Peyer's patch (tissue), 4 donors: ENCODE data around the gene TSSC4. TPM values are rescaled to one million over a fixed set of nuclear protein-coding genes. Genes with fewer than 3 reads are reported as not detected.

Experiments
- DNase-seq, 3 donors: peaks; one replicate each; pipeline ENCODE4 v3.0.0-alpha.2; 2017 to 2019
- H3K27ac ChIP-seq, 4 donors: fragments of 200-600 bp; sonication (generic); one replicate each; pipeline ENCODE4 v1.5.1; 2016 to 2019
- H3K27me3 ChIP-seq, 2 donors: fragments of 200-600 bp; sonication (generic); one replicate each; pipeline ENCODE4 v1.5.1; 2019
- H3K36me3 ChIP-seq, 3 donors: fragments of 200-600 bp; sonication (generic); one replicate each; pipeline ENCODE4 v1.5.1; 2016 to 2019
- H3K4me1 ChIP-seq, 4 donors: fragments of 200-600 bp; sonication (generic); one replicate each; pipeline ENCODE4 v1.5.1; 2016 to 2019
- H3K4me3 ChIP-seq, 4 donors: fragments of 200-600 bp; sonication (generic); 1 replicate in 3 of 4; 2 replicates in 1 of 4; pipeline ENCODE4 v1.5.1; 2016 to 2019; ENCODE audit warnings: mild to moderate bottlenecking in 1 of 4
- H3K9me3 ChIP-seq, 4 donors: fragments of 200-600 bp; sonication (generic); one replicate each; pipeline ENCODE4 v1.5.1; 2016 to 2019; ENCODE audit warnings: mild to moderate bottlenecking in 1 of 4
- POLR2A ChIP-seq, 2 donors: fragments of 450-650 bp; IDR thresholded peaks; one replicate each; pipeline ENCODE4 v1.5.1; 2017; ENCODE audit warnings: antibody characterized with exemption in 2 of 2, mild to moderate bottlenecking in 2 of 2, moderate library complexity in 2 of 2
- total RNA-seq, 4 donors: library from RNA; depleted of rRNA; stranded (reverse); fragments of >200 nt; gene quantifications; one replicate each; pipeline ENCODE4 v1.1.0, GENCODE V29; 2016
- TF ChIP-seq, protein P1 (sequence below), 6 experiments: fragments of 450-650 bp in 4 of 6; fragments of 200-600 bp in 2 of 6; sonication (generic) in 1 of 6; IDR thresholded peaks; one replicate each; pipeline ENCODE4 v1.5.1; 2017 to 2019; ENCODE audit warnings: antibody characterized with exemption in 6 of 6, mild to moderate bottlenecking in 3 of 6, moderate library complexity in 1 of 6

The TSSC4 gene
- total RNA-seq, 4 donors from 2014 or later = 16.5 to 40.2 (median 34.1) TPM

DNA sequence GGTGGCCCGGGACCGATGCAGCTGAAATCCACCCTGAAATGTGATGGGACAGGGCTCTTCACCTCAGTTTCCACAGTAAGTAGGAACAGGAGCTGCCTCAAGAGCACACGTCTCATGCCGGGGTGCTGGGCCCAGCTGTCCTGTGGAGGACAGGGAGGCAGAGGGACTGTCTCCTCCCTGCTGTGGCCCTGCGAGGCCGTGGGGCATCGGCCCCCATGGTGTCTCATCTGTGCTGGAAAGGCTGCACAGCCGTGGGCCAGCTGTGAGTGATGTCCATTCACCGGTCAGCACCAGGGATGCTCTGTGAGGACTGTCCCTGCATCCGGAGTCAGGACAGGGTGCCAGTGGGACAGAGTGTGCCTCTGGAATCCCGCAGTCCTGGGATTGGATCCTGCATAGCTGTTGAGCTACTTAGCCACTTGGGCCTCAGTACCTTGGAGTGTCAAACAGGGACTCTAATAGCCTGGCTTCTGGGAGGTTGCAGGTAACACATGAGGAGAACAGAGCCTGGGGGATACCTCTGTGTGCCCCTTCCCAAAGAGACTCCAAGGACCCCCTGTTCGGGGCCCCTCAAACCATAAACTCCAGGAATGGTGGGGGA lies 27.3 kb downstream of the TSSC4 start:
- Histone ChIP-seq H3K4me3 (no peak overlapping the region), H3K36me3 (no peaks in the 10 kb centered on the region), H3K4me1 (peaks cover 0 to 11% (median 0%) of the 10 kb centered on the region in 4 donors), H3K27ac (no peak overlapping the region), H3K9me3 (no peaks in the 10 kb centered on the region), H3K27me3 (no peaks in the 10 kb centered on the region)
- DNase-seq = no peak
- TF ChIP-seq, protein P1, sequence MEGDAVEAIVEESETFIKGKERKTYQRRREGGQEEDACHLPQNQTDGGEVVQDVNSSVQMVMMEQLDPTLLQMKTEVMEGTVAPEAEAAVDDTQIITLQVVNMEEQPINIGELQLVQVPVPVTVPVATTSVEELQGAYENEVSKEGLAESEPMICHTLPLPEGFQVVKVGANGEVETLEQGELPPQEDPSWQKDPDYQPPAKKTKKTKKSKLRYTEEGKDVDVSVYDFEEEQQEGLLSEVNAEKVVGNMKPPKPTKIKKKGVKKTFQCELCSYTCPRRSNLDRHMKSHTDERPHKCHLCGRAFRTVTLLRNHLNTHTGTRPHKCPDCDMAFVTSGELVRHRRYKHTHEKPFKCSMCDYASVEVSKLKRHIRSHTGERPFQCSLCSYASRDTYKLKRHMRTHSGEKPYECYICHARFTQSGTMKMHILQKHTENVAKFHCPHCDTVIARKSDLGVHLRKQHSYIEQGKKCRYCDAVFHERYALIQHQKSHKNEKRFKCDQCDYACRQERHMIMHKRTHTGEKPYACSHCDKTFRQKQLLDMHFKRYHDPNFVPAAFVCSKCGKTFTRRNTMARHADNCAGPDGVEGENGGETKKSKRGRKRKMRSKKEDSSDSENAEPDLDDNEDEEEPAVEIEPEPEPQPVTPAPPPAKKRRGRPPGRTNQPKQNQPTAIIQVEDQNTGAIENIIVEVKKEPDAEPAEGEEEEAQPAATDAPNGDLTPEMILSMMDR (IDR thresholded peaks at IDR 0.05) = no peak
- no peak for TF ChIP-seq POLR2A (IDR thresholded peaks at IDR 0.05)

DNA sequence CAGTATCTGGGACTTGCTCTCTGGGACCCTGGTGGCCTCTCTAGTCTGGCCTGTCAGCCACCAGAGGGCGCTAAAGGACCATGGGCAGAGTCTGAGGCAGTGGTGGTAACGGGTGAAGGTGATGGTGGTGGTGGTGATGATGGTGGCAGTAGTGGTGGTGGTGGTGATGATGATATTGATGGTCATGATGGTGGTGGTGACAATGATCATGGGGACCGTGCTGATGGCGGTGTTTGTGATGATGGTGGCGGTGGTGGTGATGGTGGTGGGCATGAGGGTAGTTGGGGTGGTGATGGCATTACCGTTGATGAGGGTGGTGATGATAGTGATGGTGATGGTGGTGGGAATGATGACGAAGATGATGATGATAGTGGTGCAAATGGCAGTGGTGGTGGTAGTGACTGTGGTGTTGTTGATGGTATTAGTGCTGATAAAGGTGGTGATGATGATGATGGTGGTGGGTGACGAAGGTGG lies 27.8 kb downstream of the TSSC4 start:
- Histone ChIP-seq H3K4me1 (peaks cover 0 to 11% (median 0%) of the 10 kb centered on the region in 4 donors), H3K27me3 (no peaks in the 10 kb centered on the region), H3K4me3 (no peak overlapping the region), H3K36me3 (no peaks in the 10 kb centered on the region), H3K9me3 (no peaks in the 10 kb centered on the region), H3K27ac (no peak overlapping the region)
- TF ChIP-seq, protein P1 (IDR thresholded peaks at IDR 0.05) = peak; percentile 83 to 98 (median 96)
- peak in 1 of 2 donors; percentile 15 for TF ChIP-seq POLR2A (IDR thresholded peaks at IDR 0.05)
- peak; percentile 88 to 95 (median 91) for DNase-seq

DNA sequence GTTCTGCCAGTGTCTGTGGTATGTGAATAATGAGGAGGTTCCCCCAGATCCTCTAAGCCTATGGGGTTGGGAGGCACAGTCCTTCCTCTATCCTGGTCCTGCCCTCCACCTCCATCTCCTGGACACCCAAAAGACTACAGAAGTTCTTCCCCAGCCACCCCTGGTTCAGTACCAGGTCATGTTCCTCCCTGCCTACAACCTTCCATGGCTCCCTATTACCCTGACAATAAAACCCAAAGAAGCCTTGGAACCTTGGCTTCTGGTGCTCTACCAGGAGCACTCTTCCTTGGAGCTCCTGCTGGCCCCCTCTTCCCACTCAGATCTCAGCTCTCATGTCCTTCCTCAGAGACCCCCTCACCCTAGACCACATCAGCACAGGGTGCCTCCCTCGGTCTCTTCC lies 30.8 kb downstream of the TSSC4 start:
- H3K36me3 ChIP-seq = no peaks in the 10 kb centered on the region
- DNase-seq = no peak
- TF ChIP-seq, protein P1 (IDR thresholded peaks at IDR 0.05) = no peak
- no peak for TF ChIP-seq POLR2A (IDR thresholded peaks at IDR 0.05)

DNA sequence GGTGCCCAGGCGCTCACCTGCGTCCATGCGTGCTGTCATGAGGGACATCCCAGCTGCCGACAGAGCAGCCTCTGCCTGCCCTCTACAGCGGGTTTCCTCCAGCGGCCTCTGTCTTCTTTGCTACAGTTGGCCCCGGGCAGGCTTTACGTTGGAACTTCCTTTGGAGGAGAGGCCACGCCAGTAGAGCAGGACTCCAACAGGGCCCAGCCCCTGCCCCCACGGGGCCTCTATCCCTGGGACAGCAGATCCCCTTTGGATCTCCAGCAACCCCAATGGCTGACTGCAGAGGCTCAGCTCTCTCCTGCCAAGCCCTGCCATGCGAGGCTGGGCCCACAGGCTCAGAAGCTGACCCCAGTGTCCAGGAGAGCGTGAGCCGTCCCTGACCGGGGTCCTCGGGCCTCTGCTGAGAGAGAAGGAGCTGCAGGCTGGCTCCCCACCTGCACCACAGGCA lies 31.6 kb downstream of the TSSC4 start:
- DNase-seq = peak in 1 of 3 donors; percentile 34
- TF ChIP-seq, protein P1 (IDR thresholded peaks at IDR 0.05) = no peak
- TF ChIP-seq POLR2A (IDR thresholded peaks at IDR 0.05) = no peak
- H3K36me3 ChIP-seq = no peaks in the 10 kb centered on the region

More for the DNA sequence above, 30.8 kb downstream of the TSSC4 start:
- Histone ChIP-seq H3K27me3 (no peaks in the 10 kb centered on the region), H3K4me3 (no peak overlapping the region), H3K4me1 (peaks cover 0 to 10% (median 0%) of the 10 kb centered on the region in 4 donors), H3K27ac (no peak overlapping the region), H3K9me3 (no peaks in the 10 kb centered on the region)

DNA sequence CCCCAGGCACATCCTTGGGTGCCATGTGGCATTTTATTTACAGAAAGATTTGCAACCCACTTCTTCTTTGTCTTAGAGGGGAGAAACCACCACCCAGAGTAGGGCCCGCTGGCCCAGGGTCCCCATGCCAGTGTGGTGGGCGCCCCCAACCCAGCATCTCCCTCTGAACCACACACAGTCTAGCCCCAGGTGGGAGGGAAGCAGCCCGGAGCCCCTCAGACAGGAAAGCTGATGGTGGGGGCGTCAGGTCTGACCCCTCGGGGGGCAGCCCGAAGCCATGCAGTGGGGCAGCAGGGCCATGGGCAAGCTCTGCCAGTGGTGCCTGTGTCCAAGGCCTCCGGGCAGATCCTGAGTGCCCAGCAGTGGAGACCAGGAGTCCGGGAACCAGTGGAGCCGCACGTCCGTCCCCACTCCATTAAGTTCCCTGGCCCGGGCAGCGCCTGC lies 32.1 kb downstream of the TSSC4 start:
- no peak overlapping the region for H3K27ac ChIP-seq
- H3K4me1 ChIP-seq = no peaks in the 10 kb centered on the region
- no peaks in the 10 kb centered on the region for H3K36me3 ChIP-seq
- H3K9me3 ChIP-seq = no peaks in the 10 kb centered on the region
- TF ChIP-seq, protein P1 (IDR thresholded peaks at IDR 0.05) = no peak
- TF ChIP-seq POLR2A (IDR thresholded peaks at IDR 0.05) = no peak
- no peaks in the 10 kb centered on the region for H3K27me3 ChIP-seq
- no peak overlapping the region for H3K4me3 ChIP-seq
- DNase-seq = peak in 1 of 3 donors; percentile 41

More for the DNA sequence above, 31.6 kb downstream of the TSSC4 start:
- Histone ChIP-seq H3K9me3 (no peaks in the 10 kb centered on the region), H3K4me3 (no peak overlapping the region), H3K4me1 (peaks cover 0 to 2% (median 0%) of the 10 kb centered on the region in 4 donors), H3K27me3 (no peaks in the 10 kb centered on the region), H3K27ac (no peak overlapping the region)
